BJ (cell line): ENCODE results near the gene MAP3K13. TPM values are rescaled to one million over a fixed set of nuclear protein-coding genes. Genes with fewer than 3 reads are reported as not detected.
"Not testable (repeated sequence)": the region's sequence is repeated elsewhere in the genome, so short reads cannot be mapped to it uniquely, and the experiment has no call there.

Source experiments
- CTCF ChIA-PET: fragments of 350-600 bp; formaldehyde crosslinking; extraction: SDS; loops from one replicate; lab custom pipeline; 2021; ENCODE audit warnings: antibody characterized with exemption, inconsistent platforms; lab: Yijun Ruan, JAX
- POLR2A ChIA-PET: fragments of 300-600 bp; sonication (Branson Sonifier 250); formaldehyde crosslinking; extraction: SDS; loops from one replicate; lab custom pipeline; 2021; ENCODE audit warnings: antibody characterized with exemption; lab: Charles Lee
- DNase-seq: peaks from one replicate; pipeline ENCODE4 v3.0.0-alpha.2; 2011; ENCODE audit warnings: low read depth
- H3K27me3 ChIP-seq: 2 replicates; pipeline ENCODE4 v1.6.0; 2011; ENCODE audit warnings: low read length; ENCODE audit not compliant: control insufficient read depth, insufficient read depth
- H3K36me3 ChIP-seq: 2 replicates; pipeline ENCODE4 v1.5.1; 2011; ENCODE audit warnings: low read length; ENCODE audit not compliant: control insufficient read depth, insufficient read depth
- H3K4me3 ChIP-seq: 2 replicates; pipeline ENCODE4 v1.5.1; 2011; ENCODE audit warnings: low read depth, mild to moderate bottlenecking, control low read depth, low read length
- CTCF ChIP-seq: IDR thresholded peaks from 2 replicates; pipeline ENCODE4 v1.5.1; 2011; ENCODE audit warnings: low read depth, mild to moderate bottlenecking, control low read depth, inconsistent platforms, low read length, moderate library complexity; ENCODE audit not compliant: insufficient read depth
- polyA plus RNA-seq: library from polyadenylated mRNA; depleted of rRNA; stranded (reverse); fragments of >200 nt; gene quantifications from 2 replicates; pipeline ENCODE4 v1.2.3, GENCODE V29; 2011

The MAP3K13 gene
- polyA plus RNA-seq, 1 experiment = 8.9 TPM

- Histone ChIP-seq H3K36me3 (no peaks in the 10 kb centered on the region), H3K27me3 (no peaks in the 10 kb centered on the region), H3K4me3 (no peak overlapping the region)
- no peak for TF ChIP-seq CTCF
- no peak for DNase-seq
- ChIA-PET POLR2A (no interaction called here), CTCF (interaction anchor here (0.7 to 1.5 kb wide), 3 partner anchors 11 to 135 kb away, joined by 3 to 4 read pairs (median 3); no protein-coding TSS in a partner anchor)
Observed at GRCh38 chr3:185439745-185440466, 77.0 kb downstream of the MAP3K13 start.

- TF ChIP-seq CTCF = no peak
- H3K4me3 ChIP-seq = no peak overlapping the region
- ChIA-PET POLR2A (no interaction called here), CTCF (no interaction called here)
- no peak for DNase-seq
- H3K27me3 ChIP-seq = no peaks in the 10 kb centered on the region
- no peaks in the 10 kb centered on the region for H3K36me3 ChIP-seq
Observed at GRCh38 chr3:185442031-185442430, 79.1 kb downstream of the MAP3K13 start.

- DNase-seq = no peak
- TF ChIP-seq CTCF = no peak
- POLR2A ChIA-PET = no interaction called here
- CTCF ChIA-PET = interaction anchor here (0.6 kb wide), 1 partner anchor 92 kb away, joined by 3 read pairs; no protein-coding TSS in a partner anchor
- Histone ChIP-seq H3K36me3 (no peaks in the 10 kb centered on the region), H3K4me3 (no peak overlapping the region), H3K27me3 (no peaks in the 10 kb centered on the region)
Observed at GRCh38 chr3:185444329-185444728, 81.4 kb downstream of the MAP3K13 start.

GRCh38 chr3:185448107-185448506, 85.2 kb downstream of the MAP3K13 start:
- H3K4me3 ChIP-seq = no peak overlapping the region
- no peaks in the 10 kb centered on the region for H3K36me3 ChIP-seq
- no peaks in the 10 kb centered on the region for H3K27me3 ChIP-seq
- ChIA-PET CTCF (interaction anchor here (2.1 kb wide), 1 partner anchor 13 kb away, joined by 6 read pairs; no protein-coding TSS in a partner anchor), POLR2A (no interaction called here)
- DNase-seq = no peak
- no peak for TF ChIP-seq CTCF

GRCh38 chr3:185451432-185451831, 88.5 kb downstream of the MAP3K13 start:
- H3K36me3 ChIP-seq, POLR2A ChIA-PET, DNase-seq, H3K27me3 ChIP-seq, H3K4me3 ChIP-seq: not testable (repeated sequence)
- CTCF ChIA-PET = interaction anchor here (1.4 to 2.8 kb wide), 3 partner anchors 9 to 124 kb away, joined by 4 to 6 read pairs (median 5); no protein-coding TSS in a partner anchor
